Common myeloid progenitor, CD34-positive (primary cell): ENCODE data around the gene ZNF579.

Experiments
- CTCF ChIA-PET: fragments of 350-600 bp; sonication (Branson Sonifier 250); formaldehyde crosslinking; loops from one replicate; lab custom pipeline; 2021; ENCODE audit warnings: antibody characterized with exemption; lab: Charles Lee
- POLR2A ChIA-PET: fragments of 350-600 bp; sonication (Branson Sonifier 250); formaldehyde crosslinking; loops from one replicate; lab custom pipeline; 2021; ENCODE audit warnings: antibody characterized with exemption; lab: Charles Lee
- DNase-seq, 3 donors: peaks; one replicate each; pipeline versions ENCODE4 v3.0.0 to v3.0.0-alpha.2; 2013
- H3K27ac ChIP-seq, 2 experiments: 1 replicate in 1 of 2; 2 replicates in 1 of 2; pipeline ENCODE4 v1.7.0; 2013; ENCODE audit warnings: inconsistent platforms in 2 of 2, low read length in 2 of 2, mild to moderate bottlenecking in 2 of 2, low read depth in 1 of 2, moderate library complexity in 1 of 2; ENCODE audit not compliant: severe bottlenecking in 2 of 2, insufficient read depth in 1 of 2, poor library complexity in 1 of 2
- H3K27me3 ChIP-seq, 5 experiments: replicated peaks in 2 of 5; 1 replicate in 3 of 5; 2 replicates in 2 of 5; pipeline versions ENCODE4 v1.6.1 to v1.7.0; 2013; ENCODE audit warnings: low read length in 4 of 5, mild to moderate bottlenecking in 2 of 5, moderate library complexity in 2 of 5, inconsistent platforms in 1 of 5; ENCODE audit not compliant: insufficient read depth in 5 of 5, control insufficient read depth in 4 of 5
- H3K36me3 ChIP-seq, 4 experiments: 1 replicate in 2 of 4; 2 replicates in 2 of 4; pipeline versions ENCODE4 v1.6.1 to v1.7.0; 2013; ENCODE audit warnings: low read length in 3 of 4, control low read depth in 1 of 4, mild to moderate bottlenecking in 1 of 4; ENCODE audit not compliant: control insufficient read depth in 4 of 4, insufficient read depth in 4 of 4
- H3K4me1 ChIP-seq, 4 experiments: 1 replicate in 3 of 4; 2 replicates in 1 of 4; pipeline versions ENCODE4 v1.6.1 to v1.7.1; 2013; ENCODE audit warnings: low read length in 3 of 4, mild to moderate bottlenecking in 3 of 4, control low read depth in 1 of 4, inconsistent platforms in 1 of 4, moderate library complexity in 1 of 4; ENCODE audit not compliant: control insufficient read depth in 4 of 4, insufficient read depth in 4 of 4; ENCODE audit errors: control extremely low read depth in 1 of 4
- H3K4me3 ChIP-seq, 7 experiments: 1 replicate in 4 of 7; 2 replicates in 3 of 7; pipeline versions ENCODE4 v1.5.1 to v1.7.0; 2013; ENCODE audit warnings: mild to moderate bottlenecking in 7 of 7, low read length in 6 of 7, moderate library complexity in 6 of 7, inconsistent platforms in 2 of 7, low read depth in 2 of 7, control low read depth in 1 of 7; ENCODE audit not compliant: insufficient read depth in 4 of 7, control insufficient read depth in 1 of 7; ENCODE audit errors: extremely low read depth in 1 of 7
- H3K9me3 ChIP-seq, 5 experiments: 1 replicate in 4 of 5; 2 replicates in 1 of 5; pipeline versions ENCODE4 v1.6.1 to v1.7.1; 2013; ENCODE audit warnings: low read length in 4 of 5, mild to moderate bottlenecking in 2 of 5, inconsistent platforms in 1 of 5, low read depth in 1 of 5, moderate library complexity in 1 of 5; ENCODE audit not compliant: control insufficient read depth in 4 of 5, insufficient read depth in 2 of 5; ENCODE audit errors: control extremely low read depth in 1 of 5
- WGBS: methylation state at CpG from one replicate; pipeline ENCODE4 v1.1.5; 2013; ENCODE audit not compliant: insufficient coverage; 5-methylcytosine and 5-hydroxymethylcytosine counted together

ZNF579 gene

GRCh38 chr19:55617426-55617825 is 36.8 kb upstream of the ZNF579 start:
- Histone ChIP-seq H3K9me3 (no peaks in the 10 kb centered on the region), H3K4me1 (peaks cover 4 to 19% (median 14%) of the 10 kb centered on the region in 4 experiments), H3K27ac (no peak overlapping the region), H3K4me3 (no peak overlapping the region), H3K27me3 (no peaks in the 10 kb centered on the region), H3K36me3 (peaks cover 2 to 52% (median 30%) of the 10 kb centered on the region in 4 experiments)
- ChIA-PET CTCF (interaction anchor here (0.9 to 5.6 kb wide), 2 partner anchors 10 to 12 kb away, joined by 3 to 32 read pairs; partner anchors contain the start of gene ZNF865), POLR2A (no interaction called here)
- no peak for DNase-seq
- 94% methylated on average over 7 of the region's 8 CpGs for WGBS

- H3K36me3 ChIP-seq: peaks cover 2 to 48% (median 31%) of the 10 kb centered on the region in 4 experiments
Observed at GRCh38 chr19:55616395-55616875, 35.8 kb upstream of the ZNF579 start.

GRCh38 chr19:55615543-55616394 is 35.1 kb upstream of the ZNF579 start:
- Histone ChIP-seq H3K36me3 (peaks cover 2 to 47% (median 28%) of the 10 kb centered on the region in 4 experiments), H3K9me3 (no peaks in the 10 kb centered on the region), H3K27me3 (no peaks in the 10 kb centered on the region), H3K4me3 (no peak overlapping the region), H3K4me1 (peaks cover 4 to 13% (median 8%) of the 10 kb centered on the region in 4 experiments), H3K27ac (no peak overlapping the region)
- POLR2A ChIA-PET: no interaction called here
- 98% methylated on average over 80 of the region's 88 CpGs for WGBS
- CTCF ChIA-PET: no interaction called here
- DNase-seq: no peak

More at GRCh38 chr19:55616395-55616875, 35.8 kb upstream of the ZNF579 start:
- no peak for DNase-seq
- peaks cover 4 to 19% (median 14%) of the 10 kb centered on the region in 4 experiments for H3K4me1 ChIP-seq
- no peaks in the 10 kb centered on the region for H3K9me3 ChIP-seq
- CTCF ChIA-PET: interaction anchor here (5.6 kb wide), 1 partner anchor 11 kb away, joined by 32 read pairs; the partner anchor contains the start of gene ZNF865
- 96% methylated on average over 31 of the region's 38 CpGs for WGBS
- no peak overlapping the region for H3K4me3 ChIP-seq
- H3K27ac ChIP-seq: no peak overlapping the region
- H3K27me3 ChIP-seq: no peaks in the 10 kb centered on the region
- POLR2A ChIA-PET: no interaction called here

- CTCF ChIA-PET: no interaction called here
- Histone ChIP-seq H3K27me3 (no peaks in the 10 kb centered on the region), H3K4me3 (no peak overlapping the region), H3K9me3 (peaks cover 0 to 1% (median 0%) of the 10 kb centered on the region in 5 experiments), H3K27ac (no peak overlapping the region), H3K36me3 (peaks cover 2 to 50% (median 29%) of the 10 kb centered on the region in 4 experiments), H3K4me1 (peaks cover 0 to 4% (median 2%) of the 10 kb centered on the region in 4 experiments)
- 98% methylated on average over 71 of the region's 98 CpGs for WGBS
- POLR2A ChIA-PET: no interaction called here
- DNase-seq: no peak
Observed at GRCh38 chr19:55614711-55615542, 34.3 kb upstream of the ZNF579 start.

GRCh38 chr19:55613930-55614710 is 33.5 kb upstream of the ZNF579 start:
- Histone ChIP-seq H3K36me3 (peaks cover 2 to 58% (median 33%) of the 10 kb centered on the region in 4 experiments), H3K9me3 (peaks cover 0 to 3% (median 0%) of the 10 kb centered on the region in 5 experiments), H3K27ac (no peak overlapping the region), H3K4me1 (no peaks in the 10 kb centered on the region), H3K4me3 (no peak overlapping the region), H3K27me3 (no peaks in the 10 kb centered on the region)
- CTCF ChIA-PET: no interaction called here
- no peak for DNase-seq
- POLR2A ChIA-PET: no interaction called here
- WGBS: 97% methylated on average over 53 of the region's 75 CpGs

- WGBS: 97% methylated on average over 22 of the region's 27 CpGs
- Histone ChIP-seq H3K27ac (no peak overlapping the region), H3K9me3 (peaks cover 0 to 3% (median 0%) of the 10 kb centered on the region in 5 experiments), H3K4me1 (no peaks in the 10 kb centered on the region), H3K4me3 (no peak overlapping the region), H3K27me3 (no peaks in the 10 kb centered on the region), H3K36me3 (peaks cover 2 to 56% (median 35%) of the 10 kb centered on the region in 4 experiments)
- CTCF ChIA-PET: no interaction called here
- POLR2A ChIA-PET: no interaction called here
- no peak for DNase-seq
Observed at GRCh38 chr19:55613396-55613795, 32.7 kb upstream of the ZNF579 start.
